ENCODE results near the gene ACSL4.
"Not testable (repeated sequence)": the region's sequence is repeated elsewhere in the genome, so short reads cannot be mapped to it uniquely, and the experiment has no call there.

ACSL4 gene

DNA sequence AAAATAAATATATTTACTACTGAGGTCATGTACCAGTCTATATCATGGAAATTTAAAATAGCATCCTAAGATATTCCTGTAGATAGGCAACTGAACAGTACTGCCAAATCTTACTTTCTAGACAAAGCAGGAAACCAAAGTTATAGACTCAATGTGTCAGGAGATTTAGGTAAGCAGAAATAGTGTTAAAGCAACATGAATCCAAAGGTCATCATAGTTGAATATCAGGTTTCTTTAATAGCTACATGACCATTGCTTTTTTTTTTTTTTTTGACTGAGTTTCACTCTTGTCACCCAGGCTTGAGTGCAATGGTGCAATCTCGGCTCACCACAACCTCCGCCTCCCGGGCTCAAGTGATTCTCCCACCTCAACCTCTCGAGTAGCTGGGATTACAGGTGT, 20.2 kb upstream of the ACSL4 start:
- peaks cover 32% of the 10 kb centered on the region for H3K9me3 ChIP-seq (ENCODE audit: control insufficient read depth, low read length)
- H3K27me3 ChIP-seq (replicated peaks; ENCODE audit: control insufficient read depth, insufficient read depth, low read length): peaks cover 3% of the 10 kb centered on the region
- no peak for DNase-seq (ENCODE audit: low read depth)
- H3K9ac ChIP-seq (ENCODE audit: low read length): no peak overlapping the region
- H3K4me1 ChIP-seq (ENCODE audit: control insufficient read depth, insufficient read depth, low read length): no peaks in the 10 kb centered on the region
- H3K4me3 ChIP-seq (ENCODE audit: low read length): no peak overlapping the region
- no peaks in the 10 kb centered on the region for H3K36me3 ChIP-seq (ENCODE audit: control insufficient read depth, insufficient read depth, low read length, severe bottlenecking)

DNA sequence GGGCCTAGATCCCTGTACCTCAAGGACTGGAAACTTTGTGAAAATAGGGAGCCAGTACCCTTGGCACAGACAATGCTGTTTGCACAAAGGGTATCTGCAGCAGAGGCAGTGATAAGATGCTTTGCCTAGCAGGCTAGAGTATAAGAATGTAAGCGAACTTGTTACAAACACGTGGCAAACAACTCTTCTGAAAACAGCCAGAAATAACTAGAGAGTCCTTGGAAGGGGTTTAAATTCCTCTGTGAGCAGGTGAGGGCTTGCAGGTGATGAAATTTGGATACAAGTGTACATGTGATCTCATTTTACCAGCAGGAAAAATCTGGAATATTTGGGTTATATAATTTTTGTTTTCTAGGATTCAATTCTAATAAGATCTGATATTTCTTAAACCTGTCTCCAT, 18.6 kb upstream of the ACSL4 start:
- DNase-seq (ENCODE audit: low read depth): no peak
- Histone ChIP-seq H3K9ac (ENCODE audit: low read length) (no peak overlapping the region), H3K4me3 (ENCODE audit: low read length) (no peak overlapping the region), H3K27me3 (replicated peaks; ENCODE audit: control insufficient read depth, insufficient read depth, low read length) (peaks cover 3% of the 10 kb centered on the region), H3K9me3 (ENCODE audit: control insufficient read depth, low read length) (peaks cover 23% of the 10 kb centered on the region), H3K36me3 (ENCODE audit: control insufficient read depth, insufficient read depth, low read length, severe bottlenecking) (no peaks in the 10 kb centered on the region), H3K4me1 (ENCODE audit: control insufficient read depth, insufficient read depth, low read length) (no peaks in the 10 kb centered on the region)

DNA sequence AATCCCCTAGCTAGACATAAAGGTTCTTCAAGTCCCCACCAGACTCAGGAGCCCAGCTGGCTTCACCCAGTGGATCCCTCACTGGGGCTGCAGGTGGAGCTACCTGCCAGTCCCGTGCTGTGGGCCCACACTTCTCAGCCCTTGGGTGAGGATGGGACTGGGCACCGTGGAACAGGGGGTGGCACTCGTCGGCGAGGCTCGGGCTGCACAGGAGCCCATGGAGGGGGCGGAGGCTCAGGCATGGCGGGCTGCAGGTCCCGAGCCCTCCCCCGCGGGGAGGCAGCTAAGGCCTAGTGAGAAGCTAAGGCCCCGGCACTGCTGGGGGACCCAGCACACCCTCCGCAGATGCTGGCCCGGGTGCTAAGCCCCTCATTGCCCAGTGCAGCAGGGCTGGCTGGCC, 16.1 kb upstream of the ACSL4 start:
- H3K27me3 ChIP-seq (replicated peaks; ENCODE audit: control insufficient read depth, insufficient read depth, low read length): peaks cover 4% of the 10 kb centered on the region
- no peak overlapping the region for H3K4me3 ChIP-seq (ENCODE audit: low read length)
- H3K9me3 ChIP-seq (ENCODE audit: control insufficient read depth, low read length): no peaks in the 10 kb centered on the region
- no peak for DNase-seq (ENCODE audit: low read depth)
- H3K9ac ChIP-seq (ENCODE audit: low read length): no peak overlapping the region
- no peaks in the 10 kb centered on the region for H3K4me1 ChIP-seq (ENCODE audit: control insufficient read depth, insufficient read depth, low read length)
- H3K36me3 ChIP-seq (ENCODE audit: control insufficient read depth, insufficient read depth, low read length, severe bottlenecking): no peaks in the 10 kb centered on the region

GRCh38 chrX:109747681-109748080, 14.6 kb upstream of the ACSL4 start:
- Histone ChIP-seq H3K36me3 (ENCODE audit: control insufficient read depth, insufficient read depth, low read length, severe bottlenecking) (no peaks in the 10 kb centered on the region), H3K4me1 (ENCODE audit: control insufficient read depth, insufficient read depth, low read length) (no peaks in the 10 kb centered on the region), H3K9ac (ENCODE audit: low read length) (no peak overlapping the region), H3K27me3 (replicated peaks; ENCODE audit: control insufficient read depth, insufficient read depth, low read length) (peaks cover 7% of the 10 kb centered on the region), H3K9me3 (ENCODE audit: control insufficient read depth, low read length) (no peaks in the 10 kb centered on the region), H3K4me3 (ENCODE audit: low read length) (no peak overlapping the region)
- no peak for DNase-seq (ENCODE audit: low read depth)

DNA sequence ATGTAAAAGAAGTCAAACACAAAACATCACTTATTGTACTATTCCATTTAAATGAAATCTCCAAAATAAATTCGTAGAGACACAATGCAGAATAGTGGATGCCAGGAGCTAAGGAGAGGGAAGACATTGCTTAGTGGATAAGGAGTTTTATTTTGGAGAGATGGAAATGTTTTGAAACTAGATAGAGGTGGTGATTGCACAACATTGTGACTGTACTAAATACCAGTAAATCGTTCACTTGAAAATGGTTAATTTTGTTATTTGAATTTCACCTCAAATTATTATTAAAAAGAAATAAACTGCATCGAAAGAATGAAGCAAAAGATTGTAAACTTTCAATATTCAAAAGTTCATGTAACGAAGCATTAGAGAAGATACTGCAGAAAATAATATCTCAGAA, 9.7 kb upstream of the ACSL4 start:
- Histone ChIP-seq H3K4me3 (ENCODE audit: low read length) (no peak overlapping the region), H3K36me3 (ENCODE audit: control insufficient read depth, insufficient read depth, low read length, severe bottlenecking) (no peaks in the 10 kb centered on the region), H3K9me3 (ENCODE audit: control insufficient read depth, low read length) (no peaks in the 10 kb centered on the region), H3K9ac (ENCODE audit: low read length) (no peak overlapping the region), H3K4me1 (ENCODE audit: control insufficient read depth, insufficient read depth, low read length) (peaks cover 5% of the 10 kb centered on the region), H3K27me3 (replicated peaks; ENCODE audit: control insufficient read depth, insufficient read depth, low read length) (peaks cover 4% of the 10 kb centered on the region)
- peak; percentile 34 for DNase-seq (ENCODE audit: low read depth)

GRCh38 chrX:109740896-109741295, 7.8 kb upstream of the ACSL4 start:
- not testable (repeated sequence) for H3K4me1 ChIP-seq (ENCODE audit: control insufficient read depth, insufficient read depth, low read length); H3K4me3 ChIP-seq (ENCODE audit: low read length); DNase-seq (ENCODE audit: low read depth); H3K9me3 ChIP-seq (ENCODE audit: control insufficient read depth, low read length); H3K9ac ChIP-seq (ENCODE audit: low read length); H3K27me3 ChIP-seq (replicated peaks; ENCODE audit: control insufficient read depth, insufficient read depth, low read length); H3K36me3 ChIP-seq (ENCODE audit: control insufficient read depth, insufficient read depth, low read length, severe bottlenecking)

GRCh38 chrX:109740433-109740809, 7.4 kb upstream of the ACSL4 start:
- Histone ChIP-seq H3K4me3 (ENCODE audit: low read length) (no peak overlapping the region), H3K27me3 (replicated peaks; ENCODE audit: control insufficient read depth, insufficient read depth, low read length) (peaks cover 7% of the 10 kb centered on the region), H3K9ac (ENCODE audit: low read length) (no peak overlapping the region), H3K4me1 (ENCODE audit: control insufficient read depth, insufficient read depth, low read length) (peaks cover 5% of the 10 kb centered on the region), H3K36me3 (ENCODE audit: control insufficient read depth, insufficient read depth, low read length, severe bottlenecking) (no peaks in the 10 kb centered on the region), H3K9me3 (ENCODE audit: control insufficient read depth, low read length) (no peaks in the 10 kb centered on the region)
- no peak for DNase-seq (ENCODE audit: low read depth)

DNA sequence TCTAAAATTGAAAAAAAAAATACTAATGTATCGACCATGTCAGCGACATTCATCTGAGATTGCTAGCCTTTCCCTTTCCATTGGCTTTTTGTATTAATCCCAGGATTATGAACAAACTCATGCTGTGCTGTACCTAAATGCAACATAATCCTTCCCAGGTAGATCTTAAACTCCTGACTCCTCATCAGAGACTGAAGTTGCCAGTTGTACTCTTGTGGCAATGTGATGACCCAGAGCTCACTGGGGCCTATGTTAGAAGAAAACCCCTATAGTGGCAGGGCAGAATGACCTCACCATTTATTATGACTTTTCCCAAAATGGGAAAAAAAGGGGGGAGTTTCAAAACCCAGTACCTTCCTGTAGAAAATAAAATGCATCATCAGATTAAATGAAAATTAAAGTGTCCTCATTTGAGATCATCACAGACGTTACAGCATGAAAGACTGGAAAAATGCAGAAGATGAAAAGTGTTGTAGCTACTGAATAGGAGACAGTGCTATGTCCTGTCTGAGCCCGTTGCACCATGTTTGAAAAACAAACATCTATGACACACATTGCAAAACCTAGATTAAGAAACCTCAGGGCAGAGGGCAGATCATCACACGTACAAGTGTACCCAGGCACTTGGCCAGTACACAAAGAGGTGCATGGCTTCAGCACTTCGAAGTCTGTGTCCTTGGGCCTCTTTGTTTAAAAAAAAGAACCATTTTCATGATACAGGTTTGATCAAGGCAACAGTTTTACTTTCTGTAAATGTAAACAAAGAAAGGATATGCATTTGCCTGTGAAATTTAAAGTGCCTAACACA, 6.8 kb upstream of the ACSL4 start:
- peaks cover 7% of the 10 kb centered on the region for H3K27me3 ChIP-seq (replicated peaks; ENCODE audit: control insufficient read depth, insufficient read depth, low read length)
- H3K4me3 ChIP-seq (ENCODE audit: low read length): no peak overlapping the region
- H3K4me1 ChIP-seq (ENCODE audit: control insufficient read depth, insufficient read depth, low read length): peaks cover 5% of the 10 kb centered on the region
- no peak overlapping the region for H3K9ac ChIP-seq (ENCODE audit: low read length)
- H3K36me3 ChIP-seq (ENCODE audit: control insufficient read depth, insufficient read depth, low read length, severe bottlenecking): no peaks in the 10 kb centered on the region
- DNase-seq (ENCODE audit: low read depth): peak; percentile 63
- H3K9me3 ChIP-seq (ENCODE audit: control insufficient read depth, low read length): no peaks in the 10 kb centered on the region

DNA sequence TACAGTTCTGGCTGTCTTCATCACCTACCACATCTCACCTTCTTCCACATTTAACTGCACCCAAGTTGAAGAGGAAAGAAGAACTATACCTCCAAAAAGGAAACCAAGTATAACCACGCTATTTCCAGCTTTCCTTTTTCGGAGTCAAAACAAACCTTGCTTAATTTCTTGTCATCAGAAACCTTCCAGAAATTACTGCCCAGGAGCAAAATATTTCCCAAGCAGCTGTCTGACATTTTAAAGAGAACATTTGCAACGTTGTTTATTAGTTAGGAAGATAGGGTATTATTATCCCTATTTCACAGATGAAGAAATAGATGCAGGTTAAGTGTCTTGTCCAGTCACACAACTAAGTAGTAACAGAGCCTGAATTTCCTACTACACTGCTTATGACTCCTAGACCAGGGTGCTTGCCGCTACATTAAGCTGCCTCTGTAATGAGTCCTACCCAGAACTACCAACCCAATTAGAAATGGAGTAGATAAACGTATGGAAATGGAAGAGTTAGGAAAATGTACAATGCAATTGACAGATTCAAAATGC, 2.2 kb upstream of the ACSL4 start:
- H3K9ac ChIP-seq (ENCODE audit: low read length): no peak overlapping the region
- no peaks in the 10 kb centered on the region for H3K36me3 ChIP-seq (ENCODE audit: control insufficient read depth, insufficient read depth, low read length, severe bottlenecking)
- peaks cover 13% of the 10 kb centered on the region for H3K27me3 ChIP-seq (replicated peaks; ENCODE audit: control insufficient read depth, insufficient read depth, low read length)
- H3K4me3 ChIP-seq (ENCODE audit: low read length): no peak overlapping the region
- H3K4me1 ChIP-seq (ENCODE audit: control insufficient read depth, insufficient read depth, low read length): peaks cover 10% of the 10 kb centered on the region
- DNase-seq (ENCODE audit: low read depth): no peak
- peaks cover 4% of the 10 kb centered on the region for H3K9me3 ChIP-seq (ENCODE audit: control insufficient read depth, low read length)

DNA sequence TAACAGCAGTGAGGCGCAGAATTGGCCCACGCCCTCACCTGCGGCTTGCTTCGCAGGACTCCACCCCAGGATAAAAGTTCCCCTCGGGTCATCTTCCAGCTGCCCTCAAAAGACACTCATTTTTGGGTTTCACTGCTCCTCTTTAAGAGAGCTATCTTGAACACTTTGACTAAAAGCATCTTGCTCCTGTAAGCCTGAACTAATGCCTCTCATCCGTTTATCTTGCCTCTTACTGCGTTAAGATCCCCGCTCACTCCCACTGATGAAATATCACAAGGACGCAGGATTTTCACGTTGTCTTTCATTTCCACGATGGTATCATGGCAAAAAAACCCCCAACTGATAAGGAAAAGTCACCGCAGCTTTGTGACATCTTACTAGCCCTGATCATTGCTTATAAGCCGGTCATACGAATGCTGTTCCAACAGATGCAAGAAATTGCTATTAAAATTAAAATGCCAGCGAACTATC, 591 bp upstream of the ACSL4 start:
- Histone ChIP-seq H3K9me3 (ENCODE audit: control insufficient read depth, low read length) (peaks cover 4% of the 10 kb centered on the region), H3K27me3 (replicated peaks; ENCODE audit: control insufficient read depth, insufficient read depth, low read length) (peaks cover 13% of the 10 kb centered on the region), H3K36me3 (ENCODE audit: control insufficient read depth, insufficient read depth, low read length, severe bottlenecking) (no peaks in the 10 kb centered on the region), H3K4me1 (ENCODE audit: control insufficient read depth, insufficient read depth, low read length) (peaks cover 4% of the 10 kb centered on the region), H3K9ac (ENCODE audit: low read length) (peak overlapping the region; percentile 91), H3K4me3 (ENCODE audit: low read length) (peak overlapping the region; percentile 85)
- DNase-seq (ENCODE audit: low read depth): no peak

DNA sequence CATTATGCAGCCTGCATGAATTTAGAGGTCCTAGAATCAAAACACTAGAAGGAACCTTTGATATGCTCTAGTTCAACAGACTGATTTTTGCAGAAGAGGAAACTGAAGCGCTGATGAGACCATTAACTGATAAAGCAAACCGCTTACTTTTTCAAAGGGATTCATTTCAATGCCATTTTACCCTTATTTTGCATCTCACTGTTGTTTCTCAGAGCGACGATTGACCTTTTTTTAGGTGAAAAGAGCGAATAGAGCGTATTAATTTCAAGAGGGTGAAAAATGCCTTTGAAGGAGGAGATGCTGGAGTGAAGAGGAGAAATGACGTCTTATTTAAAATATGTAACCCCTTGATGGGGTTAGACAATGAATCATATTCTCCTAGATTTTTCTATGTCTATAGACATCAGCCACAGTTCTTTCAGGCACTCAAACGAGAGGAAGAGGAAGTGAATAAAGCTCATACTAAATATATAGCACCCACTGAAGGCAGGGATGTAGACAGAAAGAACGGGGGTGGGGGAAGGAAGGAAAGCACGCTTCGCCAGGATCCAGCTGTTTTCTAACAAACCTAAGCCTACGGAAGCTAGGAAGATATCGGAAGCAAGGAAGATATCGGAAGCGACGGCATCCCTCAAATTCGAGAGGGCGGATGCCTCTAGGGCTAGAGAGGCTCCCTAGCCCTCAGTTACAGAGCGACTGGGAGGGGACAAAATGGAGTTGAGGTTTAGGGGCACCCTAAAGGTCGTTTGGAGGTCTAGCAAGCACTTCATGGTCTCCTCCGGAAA, 848 bp downstream of the ACSL4 start:
- Histone ChIP-seq H3K9me3 (ENCODE audit: control insufficient read depth, low read length) (peaks cover 4% of the 10 kb centered on the region), H3K4me3 (ENCODE audit: low read length) (peak overlapping the region; percentile 87), H3K9ac (ENCODE audit: low read length) (peak overlapping the region; percentile 92), H3K36me3 (ENCODE audit: control insufficient read depth, insufficient read depth, low read length, severe bottlenecking) (no peaks in the 10 kb centered on the region), H3K27me3 (replicated peaks; ENCODE audit: control insufficient read depth, insufficient read depth, low read length) (peaks cover 12% of the 10 kb centered on the region), H3K4me1 (ENCODE audit: control insufficient read depth, insufficient read depth, low read length) (peaks cover 9% of the 10 kb centered on the region)
- peak; percentile 58 for DNase-seq (ENCODE audit: low read depth)
